ENCODE results near the gene XIRP1.

Gene XIRP1

DNA sequence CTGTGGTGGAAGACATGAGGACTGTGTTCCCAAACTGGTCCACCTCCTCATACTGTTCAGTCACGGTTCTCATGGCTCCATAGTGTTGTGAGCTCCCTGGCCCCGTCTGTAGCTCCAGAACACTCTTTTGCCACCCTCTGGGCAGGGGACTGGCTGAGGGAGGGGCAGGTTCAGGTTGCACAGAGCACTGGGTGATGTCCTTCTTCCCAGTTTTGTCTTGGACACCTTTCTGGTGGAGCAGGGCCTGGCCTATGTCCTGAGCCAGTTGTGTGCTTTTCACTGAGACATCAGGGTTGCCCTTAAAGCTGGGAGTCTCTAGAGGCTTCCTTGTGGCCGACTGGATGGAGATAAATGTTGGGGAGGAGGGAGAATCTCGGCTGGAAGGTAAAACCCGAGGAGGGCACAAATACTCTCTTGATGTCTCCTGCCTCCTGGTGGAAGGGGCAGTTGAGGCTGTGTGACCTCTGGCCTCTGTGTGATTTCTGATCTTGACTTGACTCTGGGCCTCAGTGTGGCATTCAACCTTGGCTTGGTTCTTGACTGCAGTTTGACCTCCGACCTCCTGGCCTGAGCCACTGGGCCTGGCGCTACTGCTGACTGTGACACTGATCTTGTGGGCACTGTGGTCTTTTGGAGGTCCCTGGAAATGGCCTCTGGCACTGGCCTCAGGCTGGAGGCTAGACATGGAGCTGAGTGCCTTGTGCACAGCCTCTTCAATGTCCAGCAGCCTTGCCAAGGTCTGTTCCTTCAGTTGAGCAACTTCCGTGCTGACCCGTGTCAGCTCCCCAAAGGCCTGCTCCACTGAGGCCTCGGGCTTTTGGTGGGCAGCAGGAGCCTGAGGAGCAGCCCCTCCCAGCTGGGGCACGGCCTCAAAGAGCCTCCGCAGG, 8.1 kb downstream of the XIRP1 start:
- no peak for DNase-seq (ENCODE audit: low read depth)
- no peaks in the 10 kb centered on the region for H3K27me3 ChIP-seq (replicated peaks; ENCODE audit: control insufficient read depth, insufficient read depth, low read length)
- H3K9me3 ChIP-seq (ENCODE audit: control insufficient read depth, low read length): no peaks in the 10 kb centered on the region
- peaks cover 17% of the 10 kb centered on the region for H3K4me1 ChIP-seq (ENCODE audit: control insufficient read depth, insufficient read depth, low read length)
- no peak overlapping the region for H3K9ac ChIP-seq (ENCODE audit: low read length)
- no peak overlapping the region for H3K4me3 ChIP-seq (ENCODE audit: low read length)
- no peaks in the 10 kb centered on the region for H3K36me3 ChIP-seq (ENCODE audit: control insufficient read depth, insufficient read depth, low read length, severe bottlenecking)

DNA sequence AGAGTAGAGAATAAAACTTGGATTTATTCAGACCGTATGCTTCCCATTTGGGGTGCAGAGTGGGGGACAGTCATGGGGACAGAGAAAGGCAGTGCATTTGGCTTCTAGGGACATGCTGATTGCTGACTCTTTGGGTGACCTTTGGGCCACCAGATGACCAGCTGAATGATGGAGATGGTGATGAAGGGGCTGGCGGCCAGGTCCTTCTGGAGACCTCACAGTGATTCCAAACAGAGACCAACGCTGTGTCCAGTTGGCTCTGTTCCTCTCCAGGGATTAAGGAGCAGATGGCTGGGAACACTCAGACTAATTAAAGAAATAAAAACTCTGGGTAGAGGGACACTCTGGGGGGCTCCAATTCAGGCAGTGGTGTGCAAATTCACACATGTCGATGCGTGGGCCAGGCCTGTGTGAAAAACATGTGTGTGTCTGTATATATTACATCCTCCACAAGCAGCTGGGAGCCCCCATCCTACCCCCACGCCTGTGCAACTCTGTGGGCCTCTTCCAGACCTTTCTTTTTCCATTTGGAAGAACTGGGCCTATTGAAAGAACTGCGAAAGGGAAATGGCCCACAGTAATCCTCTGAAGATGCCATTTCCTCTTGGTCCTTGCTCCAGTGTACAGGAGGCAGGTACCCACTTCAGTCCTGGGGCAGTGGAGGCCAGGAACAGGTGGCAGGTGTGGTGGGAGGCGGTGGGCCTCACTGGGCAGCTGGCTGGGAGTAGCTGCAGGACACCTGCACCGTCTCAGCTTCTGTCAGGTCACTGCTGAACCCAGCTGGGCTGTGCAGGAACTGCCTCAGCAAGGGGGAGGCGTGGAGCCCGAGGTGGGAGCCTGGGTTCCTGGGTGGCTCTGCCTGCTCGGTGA, 8.9 kb downstream of the XIRP1 start:
- no peaks in the 10 kb centered on the region for H3K9me3 ChIP-seq (ENCODE audit: control insufficient read depth, low read length)
- DNase-seq (ENCODE audit: low read depth): no peak
- no peaks in the 10 kb centered on the region for H3K27me3 ChIP-seq (replicated peaks; ENCODE audit: control insufficient read depth, insufficient read depth, low read length)
- H3K9ac ChIP-seq (ENCODE audit: low read length): no peak overlapping the region
- H3K4me3 ChIP-seq (ENCODE audit: low read length): no peak overlapping the region
- H3K4me1 ChIP-seq (ENCODE audit: control insufficient read depth, insufficient read depth, low read length): peaks cover 20% of the 10 kb centered on the region
- no peaks in the 10 kb centered on the region for H3K36me3 ChIP-seq (ENCODE audit: control insufficient read depth, insufficient read depth, low read length, severe bottlenecking)

DNA sequence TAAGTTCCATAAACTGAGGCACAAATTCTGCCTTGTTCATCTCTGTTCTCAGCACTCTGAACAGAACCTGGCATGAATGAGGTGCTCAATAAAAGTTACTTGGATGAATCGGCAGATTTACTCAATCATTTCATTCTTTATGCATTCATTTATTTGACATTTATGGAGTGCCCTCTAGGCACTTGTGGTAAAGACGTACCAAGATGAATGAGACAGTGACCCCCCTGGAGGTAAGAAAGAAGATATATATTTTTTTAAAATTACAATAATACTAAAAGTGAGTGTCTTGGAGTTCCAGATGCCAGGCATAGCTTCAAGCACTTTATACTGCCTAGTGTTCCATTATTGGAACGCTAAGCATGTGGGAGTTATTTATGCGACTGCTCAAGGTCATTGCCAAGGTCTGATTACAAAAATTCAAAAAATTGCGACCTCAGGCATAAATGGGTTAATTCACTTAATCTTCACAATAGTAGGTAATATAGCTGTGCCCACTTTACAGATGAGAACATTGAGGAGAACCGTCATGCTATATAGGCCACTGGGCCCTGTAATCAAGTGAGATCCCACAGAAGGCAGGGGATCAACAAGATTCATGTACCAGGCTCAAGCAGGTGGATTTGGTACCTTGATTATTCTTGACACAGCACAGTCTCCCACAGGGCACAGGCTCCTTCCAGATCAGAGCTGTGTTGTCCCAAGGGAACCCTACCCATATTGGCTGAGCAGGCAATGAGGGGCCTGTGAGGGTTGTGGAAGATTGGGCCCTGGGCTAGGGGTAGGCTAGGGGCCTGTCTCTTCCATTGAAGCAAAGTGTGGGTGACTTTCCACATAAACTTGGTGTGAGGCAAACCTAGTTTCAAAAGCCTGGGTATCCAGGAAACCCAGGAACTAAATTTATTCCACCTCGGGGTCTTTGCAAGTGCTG, 10.7 kb downstream of the XIRP1 start:
- Histone ChIP-seq H3K4me3 (ENCODE audit: low read length) (peak overlapping the region; percentile 75), H3K4me1 (ENCODE audit: control insufficient read depth, insufficient read depth, low read length) (peaks cover 31% of the 10 kb centered on the region), H3K9ac (ENCODE audit: low read length) (no peak overlapping the region), H3K36me3 (ENCODE audit: control insufficient read depth, insufficient read depth, low read length, severe bottlenecking) (no peaks in the 10 kb centered on the region), H3K9me3 (ENCODE audit: control insufficient read depth, low read length) (no peaks in the 10 kb centered on the region), H3K27me3 (replicated peaks; ENCODE audit: control insufficient read depth, insufficient read depth, low read length) (no peaks in the 10 kb centered on the region)
- DNase-seq (ENCODE audit: low read depth): no peak

DNA sequence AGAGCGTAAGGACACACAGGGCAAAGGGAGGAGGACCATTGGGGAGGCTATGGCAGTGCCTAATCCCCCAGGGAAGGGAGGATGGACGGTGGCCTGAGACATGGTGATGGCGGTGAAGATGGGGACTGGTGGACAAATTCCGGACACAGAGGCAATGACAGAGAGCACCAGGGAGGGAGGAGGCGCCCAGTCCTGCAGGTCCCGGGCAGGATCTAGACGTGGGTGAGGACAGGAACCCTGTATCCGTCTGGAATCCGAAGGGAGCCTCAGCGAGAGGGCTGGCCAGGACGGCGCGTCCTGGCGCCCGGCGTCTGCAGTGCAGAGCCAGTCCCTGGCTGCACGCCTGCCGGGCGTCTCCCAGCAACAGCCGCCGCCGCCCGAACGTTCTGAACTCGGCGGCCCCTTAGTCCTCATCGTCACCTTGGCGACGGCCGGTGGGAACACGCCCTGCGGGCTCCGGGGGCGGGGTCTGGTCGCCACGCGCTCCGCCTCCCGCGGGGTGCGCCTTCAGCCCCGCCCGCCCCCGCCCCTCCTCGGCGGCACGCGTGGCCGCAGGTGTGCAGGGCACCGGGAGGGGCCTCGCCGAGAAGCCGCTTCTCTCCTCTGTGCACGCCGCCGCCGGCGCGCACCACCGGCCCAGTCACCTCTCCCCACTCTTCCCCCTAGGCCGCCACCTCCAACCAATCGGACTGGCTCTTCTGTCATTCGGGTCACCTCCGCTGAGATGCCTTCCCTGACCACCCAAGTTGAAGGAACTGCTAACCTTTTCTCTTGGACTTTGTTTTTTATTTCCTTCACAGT, 11.6 kb downstream of the XIRP1 start:
- Histone ChIP-seq H3K9ac (ENCODE audit: low read length) (peak overlapping the region; percentile 67), H3K4me1 (ENCODE audit: control insufficient read depth, insufficient read depth, low read length) (peaks cover 31% of the 10 kb centered on the region), H3K27me3 (replicated peaks; ENCODE audit: control insufficient read depth, insufficient read depth, low read length) (no peaks in the 10 kb centered on the region), H3K4me3 (ENCODE audit: low read length) (peak overlapping the region; percentile 75), H3K36me3 (ENCODE audit: control insufficient read depth, insufficient read depth, low read length, severe bottlenecking) (no peaks in the 10 kb centered on the region), H3K9me3 (ENCODE audit: control insufficient read depth, low read length) (no peaks in the 10 kb centered on the region)
- DNase-seq (ENCODE audit: low read depth): peak; percentile 92

DNA sequence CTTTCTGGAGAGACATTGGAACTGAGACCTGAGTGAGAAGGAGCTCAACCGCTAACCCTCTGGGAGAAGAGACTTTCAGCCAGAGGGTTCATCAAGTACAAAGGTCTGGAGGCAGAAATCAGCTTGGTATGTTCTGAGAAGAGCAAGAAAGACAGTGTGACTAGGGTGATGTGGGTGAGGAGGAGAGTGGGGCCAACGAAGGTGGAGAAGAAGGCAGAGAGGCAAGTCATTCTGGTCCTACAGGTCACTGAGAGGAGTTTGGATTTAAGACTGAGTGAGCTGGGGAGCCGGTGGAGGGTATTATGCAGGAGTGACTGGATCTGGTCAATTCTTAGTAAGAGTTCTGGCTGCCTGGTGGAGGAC, 12.2 kb downstream of the XIRP1 start:
- no peak for DNase-seq (ENCODE audit: low read depth)

DNA sequence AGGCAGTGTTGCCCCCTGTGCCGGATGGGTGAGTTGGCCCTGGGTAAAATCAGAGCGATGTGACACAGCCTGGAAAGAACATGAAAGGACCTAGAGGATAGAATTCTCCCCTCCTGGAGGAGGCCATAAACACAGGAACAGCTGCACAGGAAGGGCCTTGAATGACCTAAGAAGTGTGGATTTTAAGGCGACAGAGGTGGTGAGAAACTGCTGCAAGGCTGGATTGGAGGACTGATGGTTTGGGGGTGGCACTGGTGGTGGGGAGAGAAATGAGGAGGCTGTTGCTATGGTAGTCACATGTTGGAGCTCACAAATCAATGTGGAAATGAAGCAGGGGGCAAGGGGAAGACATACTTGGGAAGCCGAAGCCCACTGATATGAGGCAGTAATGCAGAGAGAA, 13.8 kb downstream of the XIRP1 start:
- Histone ChIP-seq H3K9ac (ENCODE audit: low read length) (peak overlapping the region; percentile 83), H3K4me3 (ENCODE audit: low read length) (peak overlapping the region; percentile 78), H3K4me1 (ENCODE audit: control insufficient read depth, insufficient read depth, low read length) (peaks cover 23% of the 10 kb centered on the region), H3K9me3 (ENCODE audit: control insufficient read depth, low read length) (no peaks in the 10 kb centered on the region), H3K36me3 (ENCODE audit: control insufficient read depth, insufficient read depth, low read length, severe bottlenecking) (no peaks in the 10 kb centered on the region), H3K27me3 (replicated peaks; ENCODE audit: control insufficient read depth, insufficient read depth, low read length) (no peaks in the 10 kb centered on the region)
- DNase-seq (ENCODE audit: low read depth): no peak

More for the DNA sequence above, 12.2 kb downstream of the XIRP1 start:
- Histone ChIP-seq H3K9ac (ENCODE audit: low read length) (peak overlapping the region; percentile 67), H3K36me3 (ENCODE audit: control insufficient read depth, insufficient read depth, low read length, severe bottlenecking) (no peaks in the 10 kb centered on the region), H3K9me3 (ENCODE audit: control insufficient read depth, low read length) (no peaks in the 10 kb centered on the region), H3K4me3 (ENCODE audit: low read length) (peak overlapping the region; percentile 75), H3K27me3 (replicated peaks; ENCODE audit: control insufficient read depth, insufficient read depth, low read length) (no peaks in the 10 kb centered on the region), H3K4me1 (ENCODE audit: control insufficient read depth, insufficient read depth, low read length) (peaks cover 31% of the 10 kb centered on the region)

DNA sequence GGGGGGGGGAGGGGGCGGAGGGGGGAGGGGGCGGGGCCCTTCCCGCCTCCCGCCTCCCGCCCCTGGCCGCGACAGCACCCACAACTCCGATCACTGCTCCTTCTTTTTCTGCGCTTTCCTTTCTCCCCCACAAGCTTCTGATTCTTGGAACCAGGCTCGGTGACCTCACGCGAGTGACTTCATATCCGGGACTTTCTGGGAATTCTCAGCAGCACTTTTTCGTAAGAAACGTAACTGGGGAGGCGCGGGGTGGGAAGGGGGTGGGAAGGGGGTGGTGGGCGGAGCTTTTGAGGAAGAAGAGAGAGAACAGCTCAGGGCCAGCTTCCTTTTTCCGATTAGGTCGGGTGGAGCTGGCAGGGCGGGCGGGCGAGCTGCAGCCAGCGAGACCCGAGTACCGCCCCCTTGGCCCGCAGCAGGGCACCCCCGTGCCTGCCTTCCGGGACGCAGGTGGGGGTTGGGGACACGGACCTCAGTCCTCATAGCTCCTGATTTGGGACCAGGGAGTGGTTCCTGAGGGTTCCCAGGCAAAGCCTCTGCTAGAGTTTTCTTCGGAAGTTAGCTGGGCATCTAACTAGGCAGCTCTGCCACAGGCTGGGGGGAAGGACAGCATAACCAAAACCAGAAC, 14.6 kb downstream of the XIRP1 start:
- H3K9ac ChIP-seq (ENCODE audit: low read length): peak overlapping the region; percentile 83
- no peaks in the 10 kb centered on the region for H3K9me3 ChIP-seq (ENCODE audit: control insufficient read depth, low read length)
- peak; percentile 96 for DNase-seq (ENCODE audit: low read depth)
- no peaks in the 10 kb centered on the region for H3K36me3 ChIP-seq (ENCODE audit: control insufficient read depth, insufficient read depth, low read length, severe bottlenecking)
- H3K27me3 ChIP-seq (replicated peaks; ENCODE audit: control insufficient read depth, insufficient read depth, low read length): no peaks in the 10 kb centered on the region
- H3K4me3 ChIP-seq (ENCODE audit: low read length): peak overlapping the region; percentile 78
- peaks cover 23% of the 10 kb centered on the region for H3K4me1 ChIP-seq (ENCODE audit: control insufficient read depth, insufficient read depth, low read length)

DNA sequence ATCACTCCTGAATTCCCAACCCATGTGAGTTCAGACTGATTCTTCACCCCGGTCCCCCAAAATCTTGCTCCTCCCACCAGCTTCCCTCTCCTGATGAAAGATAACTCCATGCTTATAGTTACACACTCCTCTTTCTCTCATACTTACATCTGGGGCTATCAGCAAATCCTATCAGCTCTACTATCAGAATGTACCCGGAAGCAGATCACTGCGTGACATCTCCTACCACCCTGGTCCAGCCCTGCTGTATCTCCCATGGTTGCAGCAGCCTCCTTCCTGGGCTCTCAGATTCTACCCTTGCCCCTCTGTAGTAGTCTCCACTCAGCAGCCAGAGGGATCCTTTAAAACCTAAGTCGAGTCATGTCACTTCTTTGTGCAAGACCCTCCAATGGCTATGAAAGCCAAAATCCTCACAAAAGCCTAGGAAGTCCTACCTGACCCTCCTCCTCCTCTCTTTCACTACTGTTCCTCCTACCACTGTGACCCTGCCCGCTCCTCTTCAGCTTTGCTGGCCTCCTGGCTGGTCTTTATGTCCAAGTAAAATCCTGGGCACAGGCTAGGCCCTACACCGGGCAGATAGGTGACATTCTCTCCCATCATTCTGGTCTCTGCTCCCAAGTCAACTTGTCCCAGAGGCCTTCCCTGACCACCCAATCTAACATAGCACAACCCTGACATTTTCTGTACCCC, 16.2 kb downstream of the XIRP1 start:
- Histone ChIP-seq H3K4me3 (ENCODE audit: low read length) (no peak overlapping the region), H3K9ac (ENCODE audit: low read length) (no peak overlapping the region), H3K36me3 (ENCODE audit: control insufficient read depth, insufficient read depth, low read length, severe bottlenecking) (no peaks in the 10 kb centered on the region), H3K4me1 (ENCODE audit: control insufficient read depth, insufficient read depth, low read length) (peaks cover 23% of the 10 kb centered on the region), H3K27me3 (replicated peaks; ENCODE audit: control insufficient read depth, insufficient read depth, low read length) (no peaks in the 10 kb centered on the region), H3K9me3 (ENCODE audit: control insufficient read depth, low read length) (no peaks in the 10 kb centered on the region)
- no peak for DNase-seq (ENCODE audit: low read depth)

DNA sequence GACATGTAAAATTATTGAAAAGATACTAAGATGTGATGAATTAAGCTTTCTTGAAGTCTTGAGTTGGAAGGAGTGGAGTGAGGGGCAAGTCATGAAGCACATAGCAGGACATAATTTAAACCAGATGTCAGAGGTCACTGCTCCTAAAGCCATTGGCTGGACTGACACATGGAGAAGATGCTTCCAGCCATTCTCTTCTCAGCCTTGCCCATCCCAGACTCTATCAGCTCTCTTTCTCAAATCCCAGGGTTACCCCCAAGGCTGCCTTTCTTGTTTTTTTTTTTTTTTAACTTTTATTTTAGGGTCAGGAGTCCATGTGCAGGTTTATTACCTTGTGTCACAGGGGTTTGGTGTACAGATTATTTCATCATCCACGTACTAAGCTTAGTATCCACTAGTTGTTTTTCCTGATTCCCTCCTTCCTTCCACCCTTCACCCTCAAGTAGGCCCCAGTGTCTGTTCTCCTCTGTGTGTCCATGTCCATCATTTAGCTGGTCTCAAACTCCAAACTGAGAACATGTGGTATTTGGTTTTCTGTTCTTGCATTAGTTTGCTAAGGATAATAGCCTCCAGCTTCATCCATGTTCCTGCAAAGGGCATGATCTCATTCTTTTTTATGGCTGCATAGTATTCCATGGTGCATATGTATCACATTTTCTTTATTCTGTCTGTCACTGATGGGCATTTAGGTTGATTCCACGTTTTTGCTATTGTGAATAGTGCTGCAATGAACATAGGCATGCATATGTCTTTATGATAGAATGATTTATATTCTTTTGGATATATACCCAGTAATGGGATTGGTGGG, 18.9 kb downstream of the XIRP1 start:
- Histone ChIP-seq H3K4me1 (ENCODE audit: control insufficient read depth, insufficient read depth, low read length) (peaks cover 11% of the 10 kb centered on the region), H3K36me3 (ENCODE audit: control insufficient read depth, insufficient read depth, low read length, severe bottlenecking) (no peaks in the 10 kb centered on the region), H3K9me3 (ENCODE audit: control insufficient read depth, low read length) (no peaks in the 10 kb centered on the region), H3K4me3 (ENCODE audit: low read length) (no peak overlapping the region), H3K9ac (ENCODE audit: low read length) (no peak overlapping the region), H3K27me3 (replicated peaks; ENCODE audit: control insufficient read depth, insufficient read depth, low read length) (no peaks in the 10 kb centered on the region)
- DNase-seq (ENCODE audit: low read depth): no peak

All from adipocyte (in vitro differentiated cells).